ENCODE data around the gene CADPS. TPM values are rescaled to one million over a fixed set of nuclear protein-coding genes. Genes with fewer than 3 reads are reported as not detected.

Gene CADPS
- total RNA-seq, 1 experiment from 2014 or later = not detected

GRCh38 chr3:62922326-62922725 is 47.1 kb upstream of the CADPS start:
- no TSS peak for BruUV-seq (replicated peaks)
- intact Hi-C loops (cut with micrococcal nuclease; ENCODE audit: unreplicated experiment) (no loop called here), in situ Hi-C loops (cut with HindIII; ENCODE audit: low pct_unique_long_range_greater_than_20kb, low sequenced_read_pairs) (no loop called here)
- no peaks in the 10 kb centered on the region for H3K36me3 ChIP-seq (ENCODE audit: control insufficient read depth, insufficient read depth, low read length)
- TF ChIP-seq TCF7L2 (IDR thresholded peaks at IDR 0.05; ENCODE audit: low read depth, low read length) = no peak
- no peak for TF ChIP-seq REST (IDR thresholded peaks at IDR 0.05; ENCODE audit: insufficient read depth in 1 of 2, low read depth in 2 of 2, low read length in 1 of 2)
- no peak for TF ChIP-seq CTCF (IDR thresholded peaks at IDR 0.05)
- no peak for TF ChIP-seq SIN3A (IDR thresholded peaks at IDR 0.05; ENCODE audit: borderline replicate concordance, insufficient read depth, low read depth, low read length)
- no peak for TF ChIP-seq POLR2AphosphoS5 (IDR thresholded peaks at IDR 0.05; ENCODE audit: low read depth, low read length)
- H3K4me3 ChIP-seq (ENCODE audit: low read depth in 2 of 2, low read length in 2 of 2) = no peak overlapping the region
- DNase-seq (ENCODE audit: low read depth, low spot score) = no peak
- no peaks in the 10 kb centered on the region for H3K27me3 ChIP-seq (ENCODE audit: control insufficient read depth, insufficient read depth, low read length)
- H3K9me3 ChIP-seq (ENCODE audit: control insufficient read depth, insufficient read depth, low read depth, low read length) = no peaks in the 10 kb centered on the region
- ChIA-PET POLR2A (no interaction called here), CTCF (no interaction called here)
- no peaks in the 10 kb centered on the region for H3K4me1 ChIP-seq (ENCODE audit: control insufficient read depth, insufficient read depth, low read length)
- no peak overlapping the region for H3K27ac ChIP-seq (ENCODE audit: low read length)
- no peak for ATAC-seq

- H3K9me3 ChIP-seq (ENCODE audit: control insufficient read depth, insufficient read depth, low read depth, low read length) = no peaks in the 10 kb centered on the region
- no TSS peak for BruUV-seq (replicated peaks)
- in situ Hi-C loops (cut with HindIII; ENCODE audit: low pct_unique_long_range_greater_than_20kb, low sequenced_read_pairs) (no loop called here), intact Hi-C loops (cut with micrococcal nuclease; ENCODE audit: unreplicated experiment) (no loop called here)
- H3K36me3 ChIP-seq (ENCODE audit: control insufficient read depth, insufficient read depth, low read length) = no peaks in the 10 kb centered on the region
- no peaks in the 10 kb centered on the region for H3K4me1 ChIP-seq (ENCODE audit: control insufficient read depth, insufficient read depth, low read length)
- H3K27ac ChIP-seq (ENCODE audit: low read length) = no peak overlapping the region
- no peak overlapping the region for H3K4me3 ChIP-seq (ENCODE audit: low read depth in 2 of 2, low read length in 2 of 2)
- ChIA-PET POLR2A (no interaction called here), CTCF (no interaction called here)
- ATAC-seq (no peak), DNase-seq (ENCODE audit: low read depth, low spot score) (no peak)
- TF ChIP-seq TCF7L2 (IDR thresholded peaks at IDR 0.05; ENCODE audit: low read depth, low read length) (no peak), CTCF (IDR thresholded peaks at IDR 0.05) (no peak), POLR2AphosphoS5 (IDR thresholded peaks at IDR 0.05; ENCODE audit: low read depth, low read length) (no peak), SIN3A (IDR thresholded peaks at IDR 0.05; ENCODE audit: borderline replicate concordance, insufficient read depth, low read depth, low read length) (no peak), REST (IDR thresholded peaks at IDR 0.05; ENCODE audit: insufficient read depth in 1 of 2, low read depth in 2 of 2, low read length in 1 of 2) (no peak)
- no peaks in the 10 kb centered on the region for H3K27me3 ChIP-seq (ENCODE audit: control insufficient read depth, insufficient read depth, low read length)
Measured at GRCh38 chr3:62920466-62920784, 45.2 kb upstream of the CADPS start.
